ENCODE measurements around the gene AXIN2.

AXIN2 gene

GRCh38 chr17:65553646-65554552, 7.5 kb downstream of the AXIN2 start:
- DNase-seq, result no peak

- DNase-seq, result no peak
These were observed 8.3 kb downstream of the AXIN2 start for GRCh38 chr17:65553009-65553645.

GRCh38 chr17:65552214-65552613, 9.2 kb downstream of the AXIN2 start:
- no peak for DNase-seq

GRCh38 chr17:65551267-65552040, 10.0 kb downstream of the AXIN2 start:
- DNase-seq, result no peak

GRCh38 chr17:65550758-65551157, 10.7 kb downstream of the AXIN2 start:
- no peak for DNase-seq

GRCh38 chr17:65550075-65550662, 11.3 kb downstream of the AXIN2 start:
- DNase-seq, result no peak

GRCh38 chr17:65548269-65548969, 13.0 kb downstream of the AXIN2 start:
- no peak for DNase-seq

- DNase-seq, result no peak
These were observed 14.2 kb downstream of the AXIN2 start for GRCh38 chr17:65547253-65547670.

- no peak for DNase-seq
These were observed 14.9 kb downstream of the AXIN2 start for GRCh38 chr17:65546579-65546978.

- no peak for DNase-seq
These were observed 15.5 kb downstream of the AXIN2 start for GRCh38 chr17:65545705-65546523.

GRCh38 chr17:65544672-65545071, 16.8 kb downstream of the AXIN2 start:
- no peak for DNase-seq

GRCh38 chr17:65542610-65543009, 18.8 kb downstream of the AXIN2 start:
- no peak for DNase-seq

- DNase-seq, result no peak
These were observed 19.4 kb downstream of the AXIN2 start for GRCh38 chr17:65542067-65542466.

GRCh38 chr17:65541453-65541852, 20.0 kb downstream of the AXIN2 start:
- DNase-seq, result no peak

GRCh38 chr17:65539630-65540266, 21.7 kb downstream of the AXIN2 start:
- DNase-seq, result no peak

GRCh38 chr17:65538675-65539529, 22.5 kb downstream of the AXIN2 start:
- no peak for DNase-seq

- DNase-seq, result no peak
These were observed 23.4 kb downstream of the AXIN2 start for GRCh38 chr17:65537845-65538674.

- DNase-seq, result no peak
These were observed 24.1 kb downstream of the AXIN2 start for GRCh38 chr17:65537343-65537844.
